ENCODE results near the gene STK26. TPM values are rescaled to one million over a fixed set of nuclear protein-coding genes. Genes with fewer than 3 reads are reported as not detected.

The STK26 gene
- total RNA-seq, 4 donors from 2014 or later = 7.1 to 34.9 (median 11.5) TPM

GRCh38 chrX:132033166-132033565 is 10.1 kb downstream of the STK26 start:
- ATAC-seq (ENCODE audit: low FRiP score) = no peak
- TF ChIP-seq, protein P1, sequence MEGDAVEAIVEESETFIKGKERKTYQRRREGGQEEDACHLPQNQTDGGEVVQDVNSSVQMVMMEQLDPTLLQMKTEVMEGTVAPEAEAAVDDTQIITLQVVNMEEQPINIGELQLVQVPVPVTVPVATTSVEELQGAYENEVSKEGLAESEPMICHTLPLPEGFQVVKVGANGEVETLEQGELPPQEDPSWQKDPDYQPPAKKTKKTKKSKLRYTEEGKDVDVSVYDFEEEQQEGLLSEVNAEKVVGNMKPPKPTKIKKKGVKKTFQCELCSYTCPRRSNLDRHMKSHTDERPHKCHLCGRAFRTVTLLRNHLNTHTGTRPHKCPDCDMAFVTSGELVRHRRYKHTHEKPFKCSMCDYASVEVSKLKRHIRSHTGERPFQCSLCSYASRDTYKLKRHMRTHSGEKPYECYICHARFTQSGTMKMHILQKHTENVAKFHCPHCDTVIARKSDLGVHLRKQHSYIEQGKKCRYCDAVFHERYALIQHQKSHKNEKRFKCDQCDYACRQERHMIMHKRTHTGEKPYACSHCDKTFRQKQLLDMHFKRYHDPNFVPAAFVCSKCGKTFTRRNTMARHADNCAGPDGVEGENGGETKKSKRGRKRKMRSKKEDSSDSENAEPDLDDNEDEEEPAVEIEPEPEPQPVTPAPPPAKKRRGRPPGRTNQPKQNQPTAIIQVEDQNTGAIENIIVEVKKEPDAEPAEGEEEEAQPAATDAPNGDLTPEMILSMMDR (IDR thresholded peaks at IDR 0.05) = no peak

GRCh38 chrX:132034648-132035047 is 11.5 kb downstream of the STK26 start:
- ATAC-seq (ENCODE audit: low FRiP score) (no peak), DNase-seq (ENCODE audit: low spot score) (no peak)
- TF ChIP-seq, protein P1 (IDR thresholded peaks at IDR 0.05) = no peak

More at GRCh38 chrX:132033166-132033565, 10.1 kb downstream of the STK26 start:
- DNase-seq (ENCODE audit: low spot score) = no peak

DNA sequence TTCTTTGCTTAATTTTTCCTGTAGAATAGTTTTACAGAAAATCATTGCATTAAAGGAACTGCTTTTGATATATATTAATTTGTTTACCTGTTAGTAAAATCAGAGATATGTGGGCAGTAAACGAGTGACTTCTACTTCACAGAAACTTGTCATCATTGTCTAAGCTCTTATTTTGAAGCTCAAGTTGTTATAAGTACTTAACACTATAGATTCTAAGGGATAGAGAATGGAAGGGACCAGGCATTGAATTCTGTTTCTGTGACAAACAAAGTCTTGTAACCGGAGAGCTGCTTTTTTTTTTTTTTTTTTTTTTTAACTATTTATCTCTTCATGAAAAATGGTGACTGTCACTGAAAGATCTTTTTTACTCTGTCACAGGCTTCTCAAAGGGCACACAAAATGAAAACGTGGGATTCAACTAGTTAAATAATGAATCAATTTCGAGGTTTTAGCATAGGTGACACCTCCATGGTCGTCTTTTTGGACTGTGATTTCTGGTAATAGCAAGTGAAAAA is 14.4 kb downstream of the STK26 start:
- no peak for DNase-seq (ENCODE audit: low spot score)
- no peak for ATAC-seq (ENCODE audit: low FRiP score)
- TF ChIP-seq, protein P1 (IDR thresholded peaks at IDR 0.05) = no peak

DNA sequence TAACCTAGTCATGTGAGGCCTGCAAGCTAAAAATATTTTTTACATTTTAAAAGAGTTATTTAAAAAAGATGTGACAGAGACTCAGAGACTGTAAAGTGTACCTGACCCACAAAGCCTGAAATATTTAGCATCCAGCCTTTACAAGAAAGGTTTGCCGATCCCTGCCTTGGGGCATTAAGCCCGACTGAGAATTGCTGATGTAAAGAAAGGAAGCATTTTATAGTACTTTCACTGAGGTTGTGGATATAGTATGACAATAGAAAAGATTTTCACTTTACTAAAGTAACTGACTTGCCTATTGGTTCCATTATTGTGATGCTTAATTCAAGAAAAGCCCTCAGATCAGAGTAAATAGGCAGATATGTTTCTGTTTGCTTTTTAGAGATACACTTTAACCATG is 17.0 kb downstream of the STK26 start:
- ATAC-seq (ENCODE audit: low FRiP score) (no peak), DNase-seq (ENCODE audit: low spot score) (no peak)
- TF ChIP-seq, protein P1 (IDR thresholded peaks at IDR 0.05) = no peak

GRCh38 chrX:132041015-132041414 is 17.9 kb downstream of the STK26 start:
- TF ChIP-seq, protein P1 (IDR thresholded peaks at IDR 0.05) = no peak
- peak; percentile 78 for ATAC-seq (ENCODE audit: low FRiP score)
- no peak for DNase-seq (ENCODE audit: low spot score)

DNA sequence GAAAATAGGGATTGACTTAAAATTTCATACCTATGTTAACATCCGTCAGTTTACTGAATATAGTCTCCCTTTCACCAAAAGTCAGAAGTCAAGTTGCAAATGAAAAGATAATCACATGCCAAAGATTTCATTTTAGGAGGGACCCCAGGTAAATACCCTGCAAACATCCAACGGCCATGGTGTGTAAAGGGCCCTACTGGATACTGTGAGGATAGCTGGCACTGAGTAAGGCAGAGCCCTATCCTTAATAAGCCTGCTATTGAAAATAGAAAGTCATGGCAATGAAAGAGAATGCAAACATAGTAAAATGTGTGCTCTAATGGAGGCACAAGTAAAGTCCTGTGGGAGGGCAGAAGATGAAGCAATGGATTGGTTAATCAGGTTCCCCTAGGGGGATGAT is 20.9 kb downstream of the STK26 start:
- no peak for ATAC-seq (ENCODE audit: low FRiP score)
- TF ChIP-seq, protein P1 (IDR thresholded peaks at IDR 0.05) = no peak
- no peak for DNase-seq (ENCODE audit: low spot score)

DNA sequence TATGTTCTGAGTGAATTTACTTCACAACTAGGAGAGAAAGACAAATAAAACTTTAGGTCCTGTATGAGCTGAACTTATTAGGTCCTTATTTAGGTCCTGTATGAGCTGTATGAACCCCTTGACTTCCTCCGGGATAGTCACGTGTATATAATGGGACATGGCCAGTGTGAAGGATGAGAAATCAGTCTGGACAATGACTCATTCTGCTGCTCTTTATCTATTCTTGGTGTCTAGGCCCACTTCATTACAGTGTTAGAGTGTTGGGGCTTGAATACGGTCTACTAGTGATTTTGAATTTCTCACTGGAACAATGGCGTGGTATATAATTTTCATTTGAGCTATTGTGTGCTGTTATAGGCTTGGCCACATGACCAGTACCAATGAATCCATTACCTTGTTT is 21.9 kb downstream of the STK26 start:
- TF ChIP-seq, protein P1 (IDR thresholded peaks at IDR 0.05) = no peak
- ATAC-seq (ENCODE audit: low FRiP score) = no peak

More for the DNA sequence above, 21.9 kb downstream of the STK26 start:
- DNase-seq (ENCODE audit: low spot score) = no peak
